G401 (cell line): ENCODE data around the gene KCNJ6. TPM values are rescaled to one million over a fixed set of nuclear protein-coding genes. Genes with fewer than 3 reads are reported as not detected.

Experiments used
- DNase-seq: peaks from one replicate; pipeline ENCODE4 v3.0.0-alpha.2; 2015; ENCODE audit warnings: low spot score
- in situ Hi-C: cut with HindIII; loops from 2 replicates; pipeline ENCODE4 v1.10.0; 2016; ENCODE audit warnings: low sequenced_read_pairs, mixed read lengths
- total RNA-seq: library from RNA; depleted of rRNA; stranded (reverse); fragments of >200 nt; shearing (Covaris generic); gene quantifications from 2 replicates; pipeline ENCODE4 v1.2.3, GENCODE V29; 2014

KCNJ6 gene
- total RNA-seq, 1 experiment from 2014 or later: not detected

DNA sequence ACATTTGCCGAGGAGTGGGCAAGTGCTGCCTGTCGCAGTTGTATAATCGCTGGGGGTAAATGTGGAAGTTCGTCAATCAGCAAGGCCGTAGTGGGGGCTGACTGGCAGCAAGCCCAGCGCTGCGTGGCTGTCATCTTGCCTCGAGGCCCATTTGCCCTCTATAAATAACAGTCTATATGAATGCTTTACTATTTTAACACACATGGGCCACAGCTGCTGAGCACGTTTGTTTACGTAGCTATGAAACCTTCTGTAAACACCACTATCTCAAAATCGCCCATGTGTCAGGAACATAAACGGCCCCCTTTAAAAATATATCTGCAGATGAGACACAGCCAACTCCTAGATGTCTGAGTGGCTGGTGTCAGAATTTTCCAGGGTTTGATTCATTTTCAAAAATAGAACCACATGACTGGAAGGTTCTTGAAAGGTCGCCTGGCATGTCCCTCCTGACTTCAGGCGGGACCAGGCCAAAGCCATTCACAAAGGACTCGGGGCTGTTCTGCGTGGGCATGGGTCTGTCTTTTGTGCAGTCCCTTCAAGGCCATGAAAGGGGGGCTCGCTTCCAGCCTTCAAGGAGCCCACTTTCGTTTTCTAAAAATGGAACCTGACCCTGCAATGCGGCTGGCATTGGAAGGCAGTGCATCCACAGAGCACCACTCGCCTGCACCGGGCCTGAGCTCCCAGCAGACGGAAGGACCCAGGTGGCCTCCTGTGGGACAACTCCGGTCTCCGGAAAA, 205.5 kb downstream of the KCNJ6 start:
- DNase-seq: peak; percentile 34
- in situ Hi-C loops: no loop called here

DNA sequence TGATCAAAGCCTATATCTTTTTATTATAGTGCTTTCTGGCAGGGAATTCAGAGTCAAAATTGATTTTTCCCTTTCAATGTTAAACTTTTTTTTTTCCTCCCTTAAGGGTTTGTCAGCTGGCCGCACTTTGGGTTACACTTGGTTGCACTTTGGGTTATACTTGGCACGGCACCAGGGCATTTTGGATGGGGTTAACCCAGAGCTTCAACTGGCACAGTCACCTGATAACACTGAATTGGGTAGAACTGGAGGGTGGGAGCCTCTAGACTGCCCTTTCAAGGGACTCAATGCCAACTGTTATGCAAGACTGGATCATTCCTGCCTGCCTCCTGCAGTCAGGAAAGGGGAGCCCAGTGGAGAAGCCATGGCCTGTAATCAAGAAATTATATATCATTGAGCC, 211.5 kb downstream of the KCNJ6 start:
- no peak for DNase-seq
- in situ Hi-C loops: no loop called here

DNA sequence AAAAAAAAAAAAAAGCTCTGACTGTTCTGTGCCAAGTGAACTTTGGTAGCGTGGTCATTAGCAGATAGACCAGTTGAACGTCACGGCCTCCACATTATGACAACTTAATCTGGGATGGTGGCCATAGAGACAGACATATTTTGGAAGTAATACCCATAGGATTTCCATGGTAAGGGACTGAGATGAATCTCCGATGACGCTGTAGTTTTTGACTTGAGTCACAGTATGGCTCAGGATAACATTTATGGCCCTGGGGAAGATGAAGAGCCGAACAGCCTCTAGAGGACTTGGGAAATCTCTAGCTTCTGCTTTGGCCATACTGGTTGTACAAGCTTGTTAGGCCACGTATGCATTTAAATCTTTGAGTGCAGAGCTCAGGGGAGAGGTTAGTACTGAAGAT, 214.0 kb downstream of the KCNJ6 start:
- DNase-seq: no peak
- in situ Hi-C loops: no loop called here

DNA sequence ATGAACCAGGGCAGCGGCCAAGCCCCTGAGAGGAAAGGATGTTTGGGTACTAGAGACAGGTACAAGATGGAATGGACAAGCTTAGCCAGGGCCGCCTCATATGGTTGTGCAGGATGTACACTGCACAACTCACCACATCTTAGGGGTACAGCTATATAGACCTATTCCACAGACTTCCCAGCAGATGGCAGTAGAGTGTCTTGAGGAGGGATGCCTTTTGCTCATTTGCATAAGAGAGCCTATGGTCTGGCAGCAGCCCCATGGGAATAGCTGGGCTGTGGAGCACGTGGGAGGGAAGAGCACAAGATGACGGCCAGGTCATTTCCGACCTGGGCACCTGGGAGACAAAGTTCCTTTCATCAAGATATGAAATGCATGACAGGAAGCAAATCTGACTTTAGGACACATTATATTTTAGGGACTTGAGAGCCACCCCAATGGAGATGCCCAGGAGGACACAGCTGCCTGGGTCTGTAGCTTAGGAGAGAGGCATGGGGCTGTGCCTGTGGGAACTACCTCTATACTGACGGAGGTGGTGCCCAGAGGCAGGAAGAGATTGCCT, 215.5 kb downstream of the KCNJ6 start:
- peak; percentile 86 for DNase-seq
- in situ Hi-C loops: no loop called here

GRCh38 chr21:37699024-37699775, 217.1 kb downstream of the KCNJ6 start:
- in situ Hi-C loops: no loop called here
- DNase-seq: no peak

DNA sequence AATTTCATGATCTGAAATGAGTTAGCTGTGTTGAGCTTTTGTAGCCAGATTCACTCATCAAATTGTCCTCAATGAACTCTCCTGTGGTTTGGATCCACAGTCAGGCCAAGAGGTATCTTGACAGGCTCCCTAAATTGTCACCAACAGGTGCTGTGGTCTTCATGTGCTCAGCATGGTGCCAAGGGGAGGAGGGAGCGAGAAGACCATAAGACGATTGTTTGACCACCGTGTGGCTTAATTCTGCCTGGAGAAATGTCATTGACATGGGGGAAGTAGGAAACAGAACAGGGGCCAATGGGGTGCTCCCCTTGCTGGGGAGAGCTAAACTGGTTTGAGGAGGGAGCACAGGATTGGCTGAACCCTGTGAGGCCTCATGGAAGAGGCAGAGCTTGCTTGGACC, 219.3 kb downstream of the KCNJ6 start:
- DNase-seq: no peak
- in situ Hi-C loops: no loop called here

DNA sequence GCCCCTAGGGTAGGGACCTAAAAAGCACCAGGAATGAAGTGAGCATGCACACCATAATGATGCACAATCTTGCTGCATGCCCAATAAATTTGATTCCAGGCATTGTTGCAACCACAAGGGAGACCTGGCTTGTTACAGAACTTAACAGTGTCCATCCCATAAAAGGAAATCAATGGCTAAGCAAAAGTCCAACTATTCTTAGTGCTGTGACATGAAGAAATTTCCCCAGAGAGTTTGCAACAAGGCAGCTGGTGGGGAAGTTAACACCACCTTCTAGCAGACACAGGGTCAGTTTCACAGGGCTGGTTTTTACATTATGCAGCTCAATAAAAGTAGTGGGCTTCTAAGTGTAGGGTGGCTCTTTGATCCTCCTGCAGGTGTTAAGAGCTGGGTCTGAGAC, 221.1 kb downstream of the KCNJ6 start:
- DNase-seq: no peak
- in situ Hi-C loops: no loop called here

DNA sequence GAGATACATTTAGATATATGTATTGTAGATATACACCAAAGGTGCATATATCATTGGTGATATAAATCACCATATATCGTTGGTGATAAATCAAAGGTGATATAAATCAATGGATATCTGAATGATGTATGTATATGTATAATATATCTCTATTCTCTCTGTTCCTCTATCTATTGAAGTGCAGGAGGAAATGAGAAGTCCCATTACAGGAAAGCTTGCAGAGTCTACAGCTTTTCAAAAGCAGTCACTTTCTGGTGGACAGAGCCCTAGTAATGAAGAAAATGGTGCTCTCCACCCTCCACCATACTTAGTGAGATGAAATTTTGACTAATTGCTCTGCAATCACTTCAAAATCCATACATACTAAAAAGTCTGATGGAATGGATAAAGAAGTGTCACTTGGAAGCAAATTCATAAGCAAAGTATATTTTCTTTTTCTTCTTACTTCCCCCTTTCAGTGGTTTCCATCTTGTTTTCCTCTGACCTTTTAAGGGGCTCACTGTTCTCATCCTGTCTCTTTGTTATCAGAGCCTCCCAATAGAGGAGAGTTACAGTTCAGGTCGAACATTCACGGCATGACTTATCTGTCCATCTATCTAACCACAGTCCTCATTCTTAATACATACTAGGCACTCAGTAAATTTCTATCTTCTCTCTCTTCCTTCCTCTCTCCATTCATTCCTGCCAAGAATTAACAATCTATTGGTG, 227.2 kb downstream of the KCNJ6 start:
- no peak for DNase-seq
- in situ Hi-C loops: no loop called here

DNA sequence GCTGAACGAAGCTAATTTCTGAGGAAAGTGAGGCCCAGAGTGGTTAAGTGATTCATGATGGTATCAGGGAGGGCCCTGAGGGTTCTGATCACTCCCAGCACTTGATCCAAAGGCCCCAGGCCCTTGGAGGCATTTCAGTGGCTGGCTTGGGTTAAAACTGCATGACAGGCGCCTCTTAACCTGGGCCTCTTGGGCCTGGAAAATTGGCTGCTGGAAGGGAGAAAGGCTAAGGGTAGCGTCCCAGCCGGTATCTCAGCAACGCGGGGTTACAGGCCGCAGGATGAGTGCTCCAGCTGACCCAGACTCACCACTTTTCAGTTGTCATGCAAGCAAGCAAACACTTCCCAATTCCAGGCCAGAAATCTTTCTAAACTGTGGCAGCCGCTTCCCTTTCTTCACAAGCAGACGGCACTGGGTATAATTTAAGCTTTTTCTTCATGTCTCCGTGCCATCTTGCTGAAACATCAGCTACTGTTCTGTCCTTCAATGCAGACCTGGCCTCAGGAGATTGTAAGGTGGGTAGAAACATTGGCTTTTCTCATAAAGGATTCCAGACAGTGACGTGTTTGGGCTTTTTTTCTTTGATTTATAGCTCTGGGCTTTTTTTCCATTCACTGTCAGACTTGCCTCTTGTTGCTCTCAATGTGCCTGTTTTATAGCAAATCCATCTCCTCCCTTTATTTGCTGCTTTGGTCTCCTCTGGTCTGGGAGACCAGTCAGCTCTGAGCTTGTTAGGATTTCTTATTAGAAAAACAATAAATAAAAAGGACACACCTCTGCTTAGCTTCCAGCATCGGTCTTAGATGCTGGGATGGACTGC, 229.1 kb downstream of the KCNJ6 start:
- in situ Hi-C loops: no loop called here
- no peak for DNase-seq

GRCh38 chr21:37684547-37684946, 231.7 kb downstream of the KCNJ6 start:
- in situ Hi-C loops: no loop called here
- no peak for DNase-seq

- no peak for DNase-seq
- in situ Hi-C loops: no loop called here
Observed at GRCh38 chr21:37684115-37684493, 232.2 kb downstream of the KCNJ6 start.

GRCh38 chr21:37683396-37684114, 232.7 kb downstream of the KCNJ6 start:
- DNase-seq: no peak
- in situ Hi-C loops: no loop called here

DNA sequence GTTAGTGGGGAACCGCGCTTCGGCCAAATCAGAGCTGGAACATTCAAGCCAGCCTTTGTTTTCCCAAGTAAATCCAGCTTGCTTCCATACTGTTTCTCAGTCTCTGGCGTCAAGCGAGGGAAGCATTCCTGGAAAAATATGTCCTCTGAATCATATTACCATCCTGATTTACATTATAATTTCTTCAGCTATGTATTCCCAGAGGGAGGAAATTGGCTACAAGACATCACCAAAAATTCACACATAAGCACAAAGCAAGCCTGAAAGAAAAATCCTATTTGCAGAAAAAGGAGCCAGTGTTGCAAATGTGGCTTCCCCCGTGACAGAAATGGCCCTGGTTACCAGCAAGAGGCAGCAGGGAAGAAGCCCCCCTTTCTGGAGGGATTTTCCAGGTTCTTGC, 233.3 kb downstream of the KCNJ6 start:
- in situ Hi-C loops: no loop called here
- DNase-seq: no peak

GRCh38 chr21:37677006-37677405, 239.3 kb downstream of the KCNJ6 start:
- DNase-seq: peak; percentile 62
- in situ Hi-C loops: no loop called here

DNA sequence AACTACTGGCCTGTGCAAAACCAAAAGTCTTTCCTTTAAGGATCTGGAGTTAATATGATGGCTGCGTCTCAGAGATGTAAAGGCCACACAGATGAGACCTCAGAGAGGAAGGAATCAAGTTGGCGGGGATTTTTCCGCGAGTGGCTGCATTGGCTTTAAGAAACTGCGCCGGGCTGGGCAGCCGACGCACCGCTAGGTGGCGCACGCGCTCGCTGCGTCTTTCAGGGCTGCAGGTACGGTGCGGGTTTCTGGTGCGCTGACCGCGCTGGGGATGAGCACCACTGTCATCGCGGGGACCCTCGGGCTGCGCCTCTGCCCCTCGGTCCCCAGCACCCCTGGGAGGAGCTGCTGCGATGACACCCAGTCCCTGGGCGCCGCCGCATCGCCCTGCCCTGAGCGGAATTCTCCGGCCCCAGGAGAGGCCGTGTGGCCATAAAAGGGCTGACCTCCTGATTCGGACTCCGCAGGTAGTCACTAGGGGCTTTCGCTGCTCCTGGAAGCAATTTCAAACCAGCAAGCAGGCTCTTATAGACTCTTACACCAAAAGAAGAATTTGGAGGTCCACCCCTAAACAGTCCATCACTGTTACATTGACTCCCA, 241.0 kb downstream of the KCNJ6 start:
- in situ Hi-C loops: no loop called here
- peak; percentile 72 for DNase-seq

- in situ Hi-C loops: no loop called here
- no peak for DNase-seq
Observed at GRCh38 chr21:37673801-37674575, 242.3 kb downstream of the KCNJ6 start.

DNA sequence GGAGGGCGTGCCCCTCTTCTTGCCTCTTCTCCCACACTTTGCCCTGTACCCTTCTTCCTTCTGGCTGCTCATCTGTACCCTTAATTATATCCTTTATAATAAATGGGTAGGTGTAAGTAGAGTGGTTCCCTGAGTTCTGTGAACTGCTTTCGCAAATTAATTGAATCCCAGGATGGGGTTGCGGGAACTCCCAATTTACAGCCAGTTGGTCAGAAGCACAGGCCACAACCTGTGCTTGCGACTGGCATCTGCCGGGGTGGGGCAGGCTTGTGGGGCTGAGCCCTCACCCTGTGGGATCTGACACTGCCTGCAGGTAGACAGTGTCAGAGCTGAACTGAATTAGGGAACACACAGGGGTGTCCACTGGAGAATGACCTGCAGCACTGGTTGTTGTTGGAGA, 244.9 kb downstream of the KCNJ6 start:
- in situ Hi-C loops: no loop called here
- no peak for DNase-seq
